Prostate gland (tissue), 2 donors: ENCODE data around the gene KRTAP10-9.

Experiments used
- CTCF ChIP-seq, 4 experiments: fragments of 200-600 bp in 2 of 4; fragments of 450-650 bp in 2 of 4; sonication (generic) in 2 of 4; IDR thresholded peaks; 1 replicate in 3 of 4; 2 replicates in 1 of 4; pipeline ENCODE4 v1.5.1; 2016 to 2019; ENCODE audit warnings: antibody characterized with exemption in 4 of 4, mild to moderate bottlenecking in 2 of 4, moderate library complexity in 2 of 4
- POLR2A ChIP-seq: fragments of 450-650 bp; IDR thresholded peaks from one replicate; pipeline ENCODE4 v1.6.1; 2016; ENCODE audit warnings: antibody characterized with exemption, mild to moderate bottlenecking

GRCh38 chr21:44579056-44579832 lies 47.6 kb upstream of the KRTAP10-9 start:
- TF ChIP-seq CTCF (IDR thresholded peaks at IDR 0.05) (no peak), POLR2A (no peak)
